Regular cardiac myocyte (primary cell): ENCODE results near the gene INSRR. TPM values are rescaled to one million over a fixed set of nuclear protein-coding genes. Genes with fewer than 3 reads are reported as not detected.

Experiments used
- total RNA-seq: library from RNA; depleted of rRNA; stranded (reverse); fragments of >200 nt; gene quantifications from 2 replicates; pipeline ENCODE4 v1.2.3, GENCODE V29; 2014

Gene INSRR
- total RNA-seq, result under 0.01 TPM in 1 of 2 replicates, not detected in the other

DNA sequence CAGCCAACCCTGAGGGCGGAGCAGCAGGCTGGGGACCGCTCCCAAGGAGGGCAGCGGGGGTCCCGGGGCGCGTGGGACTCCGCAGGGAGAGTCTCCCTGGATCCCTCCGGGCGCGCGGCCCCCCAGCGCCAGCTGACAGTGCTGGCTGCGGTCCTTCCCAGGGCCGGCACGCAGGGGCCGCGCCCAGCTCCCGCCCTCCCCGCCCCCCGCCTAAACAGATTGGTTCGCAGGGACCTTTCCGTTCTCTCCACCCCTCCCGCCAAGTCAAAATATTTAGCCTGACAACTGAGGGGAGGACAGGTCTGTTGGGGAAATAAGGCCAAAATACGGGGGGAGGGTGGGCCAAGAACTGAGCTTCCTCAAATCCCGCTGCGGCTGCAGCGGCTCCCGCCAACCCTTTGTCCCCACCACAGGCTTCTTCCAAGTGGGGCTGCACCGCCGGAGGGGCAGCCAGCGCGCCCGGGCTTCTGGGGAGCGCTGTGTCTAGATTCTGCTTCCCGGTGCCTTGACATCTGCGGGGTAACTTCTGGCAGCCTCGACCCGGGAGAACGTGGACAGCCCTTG is at the start of gene INSRR:
Gene INSRR (minus strand): TSS at position 159 of the 564 bp plus-strand sequence. CDS start 496 bp downstream, outside the sequence.

GRCh38 chr1:156893048-156893953 is 34.4 kb upstream of the INSRR start, which contains the start of gene PEAR1:
Gene PEAR1, plus strand, starts transcription at chr1:156893718. Its CDS starts 10,209 bp downstream, at chr1:156903927.

GRCh38 chr1:156860628-156861423 is 1.9 kb upstream of the INSRR start, which contains the start of gene NTRK1:
Gene NTRK1, plus strand, starts transcription at chr1:156860865. Its CDS starts 70 bp downstream, at chr1:156860935.

GRCh38 chr1:156816561-156817328 is 42.2 kb downstream of the INSRR start, which contains the start of gene SH2D2A:
Gene SH2D2A, minus strand, starts transcription at chr1:156816848. Its CDS starts 140 bp downstream, at chr1:156816708.

Other genes starting within 250 kb of the INSRR start
- gene HAPLN2, start 239.7 kb downstream of the INSRR start, total RNA-seq, result not detected in 2 replicates
- gene BCAN, start 217.0 kb downstream of the INSRR start, total RNA-seq, result under 0.01 TPM in 1 of 2 replicates, not detected in the other
- 49.6 and 145 TPM in 2 replicates for gene NES, start 181.7 kb downstream of the INSRR start, total RNA-seq
- gene CRABP2, start 153.5 kb downstream of the INSRR start, total RNA-seq, result 7.9 and 8.1 TPM in 2 replicates
- gene METTL25B, start 130.6 kb downstream of the INSRR start, total RNA-seq, result 10.4 and 12.8 TPM in 2 replicates
- 6.5 and 10.9 TPM in 2 replicates for gene ISG20L2, start 130.4 kb downstream of the INSRR start, total RNA-seq
- gene MRPL24, start 118.0 kb downstream of the INSRR start, total RNA-seq, result 30.7 and 69.2 TPM in 2 replicates
- gene HDGF, start 107.4 kb downstream of the INSRR start, total RNA-seq, result 101 and 184 TPM in 2 replicates
- gene PRCC, start 91.6 kb downstream of the INSRR start, total RNA-seq, result 6.8 and 14.6 TPM in 2 replicates
- gene SH2D2A, start 42.3 kb downstream of the INSRR start, total RNA-seq, result 0.28 and 1.2 TPM in 2 replicates
- 0.77 and 1.1 TPM in 2 replicates for gene NTRK1, start 1.7 kb upstream of the INSRR start, total RNA-seq
- gene PEAR1, start 34.6 kb upstream of the INSRR start, total RNA-seq, result 4.5 and 9.2 TPM in 2 replicates
- under 0.01 and 0.56 TPM in 2 replicates for gene LRRC71, start 61.5 kb upstream of the INSRR start, total RNA-seq
- 20.1 and 20.9 TPM in 2 replicates for gene ARHGEF11, start 186.6 kb upstream of the INSRR start, total RNA-seq
- gene ETV3L, start 240.7 kb upstream of the INSRR start, total RNA-seq, result not detected in 2 replicates